ENCODE measurements around the gene TP73. TPM values are rescaled to one million over a fixed set of nuclear protein-coding genes. Genes with fewer than 3 reads are reported as not detected.

Gene TP73
- total RNA-seq, 1 experiment from 2014 or later = 0.54 TPM

DNA sequence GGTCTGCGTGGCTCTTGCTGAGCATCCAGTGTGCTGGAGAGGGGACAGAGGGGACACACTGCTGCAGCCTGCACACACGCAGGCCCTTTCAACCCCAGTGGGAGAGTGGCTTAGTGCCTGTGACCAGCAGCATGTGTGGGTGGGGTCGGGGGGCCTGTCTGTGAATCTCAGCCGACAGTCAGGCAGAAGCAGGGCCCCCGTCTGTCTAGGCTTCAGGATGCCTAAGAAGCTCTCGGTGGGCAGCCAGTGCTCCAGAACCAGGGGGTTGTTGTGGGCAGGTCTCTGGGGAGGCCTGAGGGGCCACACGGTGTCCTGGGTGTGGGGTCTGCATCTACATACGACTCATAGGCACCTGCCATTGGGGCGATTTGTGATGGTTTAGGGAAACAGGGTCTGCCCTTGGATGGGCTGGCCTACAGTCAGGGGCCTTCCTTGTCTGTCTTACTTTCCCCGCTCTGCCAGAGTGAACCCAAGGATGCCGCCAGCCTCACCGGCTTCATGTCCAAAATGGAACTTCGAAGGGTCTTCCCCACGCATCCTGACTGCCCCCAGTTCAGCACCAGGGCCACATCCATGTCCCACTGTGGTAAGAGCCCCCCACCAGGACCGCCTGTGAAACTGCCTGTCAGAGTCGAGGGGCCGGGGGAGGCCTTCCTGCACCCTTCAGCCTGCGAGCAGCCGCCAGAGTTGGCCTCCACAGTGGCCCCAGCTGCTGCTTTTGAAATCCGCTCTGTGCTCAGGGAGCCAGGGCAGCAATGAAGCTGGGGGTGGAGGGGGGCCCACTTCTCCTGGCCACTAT is 101.5 kb downstream of the TP73 start:
- Mint-ChIP-seq H3K4me1 (ENCODE audit: low read depth, unreplicated experiment) (no peaks in the 10 kb centered on the region), H3K36me3 (ENCODE audit: insufficient read depth, unreplicated experiment) (no peaks in the 10 kb centered on the region), H3K9me3 (ENCODE audit: low read depth, unreplicated experiment) (no peaks in the 10 kb centered on the region), H3K27ac (ENCODE audit: unreplicated experiment) (no peak overlapping the region), H3K27me3 (ENCODE audit: unreplicated experiment) (peaks cover 45% of the 10 kb centered on the region), H3K4me3 (ENCODE audit: low read depth, unreplicated experiment) (no peak overlapping the region)
- CTCF ChIA-PET = interaction anchor here (0.9 kb wide), 1 partner anchor 42 kb away, joined by 4 read pairs; the partner anchor contains the start of gene LRRC47
- no peak for DNase-seq
- intact Hi-C loops (cut with micrococcal nuclease; ENCODE audit: unreplicated experiment) = no loop called here
- no TSS peak for BruUV-seq (replicated peaks)
- TF ChIP-seq, protein P1, sequence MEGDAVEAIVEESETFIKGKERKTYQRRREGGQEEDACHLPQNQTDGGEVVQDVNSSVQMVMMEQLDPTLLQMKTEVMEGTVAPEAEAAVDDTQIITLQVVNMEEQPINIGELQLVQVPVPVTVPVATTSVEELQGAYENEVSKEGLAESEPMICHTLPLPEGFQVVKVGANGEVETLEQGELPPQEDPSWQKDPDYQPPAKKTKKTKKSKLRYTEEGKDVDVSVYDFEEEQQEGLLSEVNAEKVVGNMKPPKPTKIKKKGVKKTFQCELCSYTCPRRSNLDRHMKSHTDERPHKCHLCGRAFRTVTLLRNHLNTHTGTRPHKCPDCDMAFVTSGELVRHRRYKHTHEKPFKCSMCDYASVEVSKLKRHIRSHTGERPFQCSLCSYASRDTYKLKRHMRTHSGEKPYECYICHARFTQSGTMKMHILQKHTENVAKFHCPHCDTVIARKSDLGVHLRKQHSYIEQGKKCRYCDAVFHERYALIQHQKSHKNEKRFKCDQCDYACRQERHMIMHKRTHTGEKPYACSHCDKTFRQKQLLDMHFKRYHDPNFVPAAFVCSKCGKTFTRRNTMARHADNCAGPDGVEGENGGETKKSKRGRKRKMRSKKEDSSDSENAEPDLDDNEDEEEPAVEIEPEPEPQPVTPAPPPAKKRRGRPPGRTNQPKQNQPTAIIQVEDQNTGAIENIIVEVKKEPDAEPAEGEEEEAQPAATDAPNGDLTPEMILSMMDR (IDR thresholded peaks at IDR 0.05; ENCODE audit: unreplicated experiment) = no peak

DNA sequence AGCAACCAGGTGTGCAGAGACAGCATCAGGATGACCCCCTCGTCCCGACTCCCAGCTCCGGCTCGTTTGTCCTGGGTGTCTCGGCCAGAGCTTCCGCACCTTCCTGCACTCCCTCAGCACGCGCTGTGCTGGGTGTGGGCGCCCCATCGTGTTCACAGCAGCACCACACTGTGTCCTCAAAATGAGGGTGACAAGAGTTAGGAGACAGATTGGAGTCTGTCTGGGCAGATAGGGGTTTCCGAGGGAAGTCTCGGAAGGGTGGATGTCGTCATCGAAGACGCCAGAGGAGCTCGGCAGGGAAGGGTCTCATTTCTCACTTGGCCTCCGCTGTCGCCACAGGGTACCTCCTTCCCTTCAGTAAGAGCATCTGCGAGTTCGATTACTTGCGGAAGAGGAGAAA is 104.1 kb downstream of the TP73 start:
- Mint-ChIP-seq H3K4me1 (ENCODE audit: low read depth, unreplicated experiment) (no peaks in the 10 kb centered on the region), H3K27me3 (ENCODE audit: unreplicated experiment) (peaks cover 52% of the 10 kb centered on the region), H3K4me3 (ENCODE audit: low read depth, unreplicated experiment) (no peak overlapping the region), H3K36me3 (ENCODE audit: insufficient read depth, unreplicated experiment) (no peaks in the 10 kb centered on the region), H3K9me3 (ENCODE audit: low read depth, unreplicated experiment) (peaks cover 4% of the 10 kb centered on the region), H3K27ac (ENCODE audit: unreplicated experiment) (no peak overlapping the region)
- TF ChIP-seq, protein P1 (IDR thresholded peaks at IDR 0.05; ENCODE audit: unreplicated experiment) = no peak
- intact Hi-C loops (cut with micrococcal nuclease; ENCODE audit: unreplicated experiment) = no loop called here
- DNase-seq = no peak
- no TSS peak for BruUV-seq (replicated peaks)
- CTCF ChIA-PET = no interaction called here

DNA sequence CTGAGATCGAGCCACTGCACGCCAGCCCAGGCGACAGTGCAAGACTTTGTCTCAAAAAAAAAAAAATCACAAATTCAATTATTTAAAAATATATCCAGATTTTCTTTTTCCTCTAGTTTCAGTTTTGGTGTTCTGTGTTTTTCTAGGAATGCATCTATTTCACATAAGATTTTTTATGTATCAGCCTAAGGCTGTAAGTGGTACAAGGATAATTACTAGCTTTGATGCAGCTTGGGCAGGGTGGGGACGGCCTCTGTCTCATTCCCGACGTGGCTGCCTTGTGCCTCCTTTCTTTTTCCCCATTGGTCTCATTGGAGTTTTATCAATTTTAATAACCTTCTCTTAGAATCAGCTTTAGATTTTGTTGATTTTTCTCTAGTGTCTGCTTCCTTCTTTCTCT is 106.8 kb downstream of the TP73 start:
- intact Hi-C loops (cut with micrococcal nuclease; ENCODE audit: unreplicated experiment) = no loop called here
- no peak for DNase-seq
- CTCF ChIA-PET = no interaction called here
- H3K36me3 Mint-ChIP-seq (ENCODE audit: insufficient read depth, unreplicated experiment) = no peaks in the 10 kb centered on the region
- H3K4me3 Mint-ChIP-seq (ENCODE audit: low read depth, unreplicated experiment) = no peak overlapping the region
- peaks cover 4% of the 10 kb centered on the region for H3K9me3 Mint-ChIP-seq (ENCODE audit: low read depth, unreplicated experiment)
- H3K27ac Mint-ChIP-seq (ENCODE audit: unreplicated experiment) = no peak overlapping the region
- H3K4me1 Mint-ChIP-seq (ENCODE audit: low read depth, unreplicated experiment) = no peaks in the 10 kb centered on the region
- H3K27me3 Mint-ChIP-seq (ENCODE audit: unreplicated experiment) = peaks cover 60% of the 10 kb centered on the region
- TF ChIP-seq, protein P1 (IDR thresholded peaks at IDR 0.05; ENCODE audit: unreplicated experiment) = no peak
- no TSS peak for BruUV-seq (replicated peaks)

DNA sequence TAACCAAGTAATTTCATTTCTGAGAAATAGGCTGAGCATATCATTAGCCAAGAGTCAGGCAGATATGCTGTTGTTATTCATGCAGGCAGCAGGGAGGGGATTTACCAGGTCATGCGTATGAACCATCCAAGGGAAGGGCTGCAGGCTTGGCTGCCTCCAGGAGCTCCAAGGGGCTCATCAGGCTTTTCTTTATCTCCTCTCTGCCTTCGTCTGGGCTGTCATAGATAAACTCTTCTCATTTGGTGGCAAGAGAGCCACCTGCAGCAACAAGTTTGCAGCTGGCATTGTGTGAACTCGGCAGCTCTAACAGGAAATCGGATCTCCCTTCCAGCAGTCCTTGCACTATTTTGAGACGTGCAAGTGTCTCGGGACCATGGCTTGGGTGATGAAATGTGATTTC is 107.5 kb downstream of the TP73 start:
- no peaks in the 10 kb centered on the region for H3K36me3 Mint-ChIP-seq (ENCODE audit: insufficient read depth, unreplicated experiment)
- CTCF ChIA-PET = no interaction called here

More for the DNA sequence above, 107.5 kb downstream of the TP73 start:
- Mint-ChIP-seq H3K4me3 (ENCODE audit: low read depth, unreplicated experiment) (no peak overlapping the region), H3K9me3 (ENCODE audit: low read depth, unreplicated experiment) (peaks cover 4% of the 10 kb centered on the region), H3K27me3 (ENCODE audit: unreplicated experiment) (peaks cover 67% of the 10 kb centered on the region), H3K4me1 (ENCODE audit: low read depth, unreplicated experiment) (no peaks in the 10 kb centered on the region), H3K27ac (ENCODE audit: unreplicated experiment) (no peak overlapping the region)
- no TSS peak for BruUV-seq (replicated peaks)
- intact Hi-C loops (cut with micrococcal nuclease; ENCODE audit: unreplicated experiment) = no loop called here
- TF ChIP-seq, protein P1 (IDR thresholded peaks at IDR 0.05; ENCODE audit: unreplicated experiment) = no peak
- no peak for DNase-seq
